ENCODE measurements around the gene PDXDC1.
"Not testable (repeated sequence)": the region's sequence is repeated elsewhere in the genome, so short reads cannot be mapped to it uniquely, and the experiment has no call there.

The PDXDC1 gene

GRCh38 chr16:15073101-15073500, 98.3 kb downstream of the PDXDC1 start:
- DNase-seq (ENCODE audit: low read depth) = no peak
- TF ChIP-seq CTCF (IDR thresholded peaks at IDR 0.05; ENCODE audit: control insufficient read depth, extremely low read depth, insufficient read depth) = no peak
- no peak overlapping the region for H3K4me3 ChIP-seq (ENCODE audit: low read depth, low read length)

GRCh38 chr16:15076161-15076560, 101.3 kb downstream of the PDXDC1 start:
- not testable (repeated sequence) for H3K4me3 ChIP-seq (ENCODE audit: low read depth, low read length); DNase-seq (ENCODE audit: low read depth)

- DNase-seq (ENCODE audit: low read depth); H3K4me3 ChIP-seq (ENCODE audit: low read depth, low read length): not testable (repeated sequence)
These were observed 106.1 kb downstream of the PDXDC1 start for GRCh38 chr16:15080883-15081282.

GRCh38 chr16:15082788-15083187, 108.0 kb downstream of the PDXDC1 start:
- not testable (repeated sequence) for H3K4me3 ChIP-seq (ENCODE audit: low read depth, low read length); DNase-seq (ENCODE audit: low read depth)

- not testable (repeated sequence) for H3K4me3 ChIP-seq (ENCODE audit: low read depth, low read length); DNase-seq (ENCODE audit: low read depth)
These were observed 115.9 kb downstream of the PDXDC1 start for GRCh38 chr16:15090663-15091269.

GRCh38 chr16:15093571-15093954, 118.7 kb downstream of the PDXDC1 start:
- H3K4me3 ChIP-seq (ENCODE audit: low read depth, low read length) = peak overlapping the region; percentile 67
- DNase-seq (ENCODE audit: low read depth) = not testable (repeated sequence)

GRCh38 chr16:15093955-15094827, 119.4 kb downstream of the PDXDC1 start, which contains the start of gene RRN3:
Gene RRN3 (minus strand): TSS chr16:15094272. CDS start chr16:15094233, 39 bp downstream.
- peak within 1 kb of the TSS; percentile 67 for H3K4me3 ChIP-seq (ENCODE audit: low read depth, low read length)
- peak; percentile 84 for DNase-seq (ENCODE audit: low read depth)

- not testable (repeated sequence) for DNase-seq (ENCODE audit: low read depth); H3K4me3 ChIP-seq (ENCODE audit: low read depth, low read length)
These were observed 121.8 kb downstream of the PDXDC1 start for GRCh38 chr16:15096583-15096972.

GRCh38 chr16:15099366-15099909, 124.6 kb downstream of the PDXDC1 start:
- not testable (repeated sequence) for H3K4me3 ChIP-seq (ENCODE audit: low read depth, low read length); DNase-seq (ENCODE audit: low read depth)

GRCh38 chr16:15100372-15100987, 125.7 kb downstream of the PDXDC1 start:
- not testable (repeated sequence) for H3K4me3 ChIP-seq (ENCODE audit: low read depth, low read length); DNase-seq (ENCODE audit: low read depth)

- H3K4me3 ChIP-seq (ENCODE audit: low read depth, low read length); DNase-seq (ENCODE audit: low read depth): not testable (repeated sequence)
These were observed 153.0 kb downstream of the PDXDC1 start for GRCh38 chr16:15127641-15128425.

GRCh38 chr16:15130256-15130932, 155.6 kb downstream of the PDXDC1 start:
- not testable (repeated sequence) for DNase-seq (ENCODE audit: low read depth); H3K4me3 ChIP-seq (ENCODE audit: low read depth, low read length)

- H3K4me3 ChIP-seq (ENCODE audit: low read depth, low read length); DNase-seq (ENCODE audit: low read depth): not testable (repeated sequence)
These were observed 156.3 kb downstream of the PDXDC1 start for GRCh38 chr16:15130943-15131700.

GRCh38 chr16:15132719-15133428, 158.0 kb downstream of the PDXDC1 start:
- H3K4me3 ChIP-seq (ENCODE audit: low read depth, low read length); DNase-seq (ENCODE audit: low read depth): not testable (repeated sequence)

GRCh38 chr16:15133554-15133953, 158.7 kb downstream of the PDXDC1 start:
- DNase-seq (ENCODE audit: low read depth); H3K4me3 ChIP-seq (ENCODE audit: low read depth, low read length): not testable (repeated sequence)
